NCI-H1417 treated with DMSO at 0.1 percent for 48 hours (cell line): ENCODE results near the gene PRDM7.
"Not testable (repeated sequence)": the region's sequence is repeated elsewhere in the genome, so short reads cannot be mapped to it uniquely, and the experiment has no call there.

Experiments
- DNase-seq: peaks from one replicate; lab custom pipeline; 2025; lab: John Stamatoyannopoulos, UW

The PRDM7 gene

GRCh38 chr16:90072442-90073105 lies 4.6 kb downstream of the PRDM7 start:
- DNase-seq, result no peak

- DNase-seq, result no peak
These were observed 6.7 kb downstream of the PRDM7 start for GRCh38 chr16:90070440-90070839.

- DNase-seq, result no peak
These were observed 15.7 kb downstream of the PRDM7 start for GRCh38 chr16:90061437-90061836.

- no peak for DNase-seq
These were observed 19.4 kb downstream of the PRDM7 start for GRCh38 chr16:90057738-90058173.

- not testable (repeated sequence) for DNase-seq
These were observed 20.6 kb downstream of the PRDM7 start for GRCh38 chr16:90056521-90056920.

- no peak for DNase-seq
These were observed 21.8 kb downstream of the PRDM7 start for GRCh38 chr16:90055371-90055770.

GRCh38 chr16:90054554-90054953 lies 22.6 kb downstream of the PRDM7 start:
- DNase-seq, result no peak

- no peak for DNase-seq
These were observed 23.1 kb downstream of the PRDM7 start for GRCh38 chr16:90053902-90054500.

GRCh38 chr16:90050969-90051368 lies 26.2 kb downstream of the PRDM7 start:
- no peak for DNase-seq

- DNase-seq, result no peak
These were observed 28.3 kb downstream of the PRDM7 start for GRCh38 chr16:90048737-90049330.

- no peak for DNase-seq
These were observed 28.8 kb downstream of the PRDM7 start for GRCh38 chr16:90048347-90048722.

- DNase-seq, result no peak
These were observed 29.3 kb downstream of the PRDM7 start for GRCh38 chr16:90047714-90048346.

GRCh38 chr16:90046971-90047713 lies 30.0 kb downstream of the PRDM7 start:
- no peak for DNase-seq

- DNase-seq, result no peak
These were observed 30.8 kb downstream of the PRDM7 start for GRCh38 chr16:90046122-90046970.

GRCh38 chr16:90044111-90044551 lies 33.0 kb downstream of the PRDM7 start:
- DNase-seq, result no peak

- no peak for DNase-seq
These were observed 33.6 kb downstream of the PRDM7 start for GRCh38 chr16:90043526-90043925.

- no peak for DNase-seq
These were observed 34.1 kb downstream of the PRDM7 start for GRCh38 chr16:90042946-90043514.

GRCh38 chr16:90041896-90042473 lies 35.1 kb downstream of the PRDM7 start:
- no peak for DNase-seq

- no peak for DNase-seq
These were observed 36.7 kb downstream of the PRDM7 start for GRCh38 chr16:90040152-90041023.

GRCh38 chr16:90037276-90037675 lies 39.9 kb downstream of the PRDM7 start:
- no peak for DNase-seq
